Measurements from ENCODE around the gene CASP8.
A peak's percentile ranks its signal among the peaks of the same experiment; 100 is the strongest.

Gene CASP8

GRCh38 chr2:201260302-201260800, at the start of gene CASP8:
CASP8 (plus strand) TSS chr2:201260536; CDS start chr2:201266487, 5,951 bp downstream.
- no peak for TF ChIP-seq CTCF (conservative IDR thresholded peaks at IDR 0.05; ENCODE audit: low read depth, low read length)
- no peaks in the 10 kb centered on the region for H4K20me1 ChIP-seq (ENCODE audit: insufficient read depth)
- peak within 1 kb of the TSS; percentile 99 for H3K4me2 ChIP-seq
- no peaks in the 10 kb centered on the region for H3K36me3 ChIP-seq (ENCODE audit: insufficient read depth)
- H3K27ac ChIP-seq: peak within 1 kb of the TSS; percentile 96
- H3K27me3 ChIP-seq (ENCODE audit: insufficient read depth, low read depth): no peaks in the 10 kb centered on the region
- H3K4me1 ChIP-seq (ENCODE audit: low read depth, poor library complexity, severe bottlenecking): peaks cover 77% of the 10 kb centered on the region
- H3K4me3 ChIP-seq (IDR thresholded peaks at IDR 0.05; ENCODE audit: insufficient read depth, low read depth, low read length): peak within 1 kb of the TSS; percentile 37
- peak within 1 kb of the TSS; percentile 82 for H3K9ac ChIP-seq
- no peak within 1 kb of the TSS for H2AFZ ChIP-seq (ENCODE audit: low read depth)
- H3K79me2 ChIP-seq (ENCODE audit: insufficient read depth, low read depth): peaks cover 78% of the 10 kb centered on the region

- H4K20me1 ChIP-seq (ENCODE audit: insufficient read depth): no peaks in the 10 kb centered on the region
- H3K36me3 ChIP-seq (ENCODE audit: insufficient read depth): no peaks in the 10 kb centered on the region; the same call in 1 of the 2 replicates
- H3K4me3 ChIP-seq (IDR thresholded peaks at IDR 0.05; ENCODE audit: insufficient read depth, low read depth, low read length): no peak overlapping the region
- no peaks in the 10 kb centered on the region for H3K27me3 ChIP-seq (ENCODE audit: insufficient read depth, low read depth)
- H3K9ac ChIP-seq: no peak overlapping the region
- no peaks in the 10 kb centered on the region for H3K79me2 ChIP-seq (ENCODE audit: insufficient read depth, low read depth)
- H2AFZ ChIP-seq (ENCODE audit: low read depth): no peak overlapping the region
- TF ChIP-seq CTCF (conservative IDR thresholded peaks at IDR 0.05; ENCODE audit: low read depth, low read length): no peak
- H3K4me1 ChIP-seq (ENCODE audit: low read depth, poor library complexity, severe bottlenecking): peaks cover 50% of the 10 kb centered on the region
- no peak overlapping the region for H3K27ac ChIP-seq
- peak overlapping the region; percentile 16; the same call in 1 of the 2 replicates for H3K4me2 ChIP-seq
These were observed 44.4 kb upstream of the CASP8 start for GRCh38 chr2:201215963-201216362.

DNA sequence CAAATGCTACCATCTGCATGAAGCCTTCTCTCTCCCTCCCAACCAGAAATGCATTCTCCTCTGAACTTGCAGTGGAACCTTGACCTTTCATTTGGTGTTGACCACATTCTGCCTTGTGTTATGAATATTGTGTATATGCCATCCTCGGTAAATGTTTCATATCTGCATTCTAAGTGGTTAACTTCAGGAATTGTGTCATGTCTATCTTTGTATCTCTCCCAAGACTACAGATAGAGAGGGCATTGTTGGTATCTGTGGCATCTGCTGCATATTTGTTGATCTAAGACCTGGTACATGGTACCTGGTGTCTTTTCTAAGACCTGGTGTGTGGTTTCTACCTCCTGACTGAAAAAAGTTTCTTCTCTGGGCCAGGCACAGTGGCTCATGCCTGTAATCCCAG, 43.4 kb upstream of the CASP8 start:
- no peak for TF ChIP-seq CTCF (conservative IDR thresholded peaks at IDR 0.05; ENCODE audit: low read depth, low read length)
- Histone ChIP-seq H3K27me3 (ENCODE audit: insufficient read depth, low read depth) (no peaks in the 10 kb centered on the region), H3K4me2 (peak overlapping the region; percentile 16; the same call in 1 of the 2 replicates), H3K36me3 (ENCODE audit: insufficient read depth) (no peaks in the 10 kb centered on the region; the same call in 1 of the 2 replicates), H3K9ac (no peak overlapping the region), H3K79me2 (ENCODE audit: insufficient read depth, low read depth) (no peaks in the 10 kb centered on the region), H4K20me1 (ENCODE audit: insufficient read depth) (no peaks in the 10 kb centered on the region), H3K4me3 (IDR thresholded peaks at IDR 0.05; ENCODE audit: insufficient read depth, low read depth, low read length) (no peak overlapping the region), H2AFZ (ENCODE audit: low read depth) (no peak overlapping the region), H3K4me1 (ENCODE audit: low read depth, poor library complexity, severe bottlenecking) (peaks cover 59% of the 10 kb centered on the region), H3K27ac (peak overlapping the region; percentile 18; the same call in 1 of the 2 replicates)

- H3K36me3 ChIP-seq (ENCODE audit: insufficient read depth): no peaks in the 10 kb centered on the region; the same call in 1 of the 2 replicates
- peak overlapping the region; percentile 10; the same call in 1 of the 2 replicates for H3K4me2 ChIP-seq
- no peak overlapping the region for H3K9ac ChIP-seq
- no peak for TF ChIP-seq CTCF (conservative IDR thresholded peaks at IDR 0.05; ENCODE audit: low read depth, low read length)
- H3K79me2 ChIP-seq (ENCODE audit: insufficient read depth, low read depth): no peaks in the 10 kb centered on the region
- no peak overlapping the region for H3K4me3 ChIP-seq (IDR thresholded peaks at IDR 0.05; ENCODE audit: insufficient read depth, low read depth, low read length)
- peak overlapping the region; percentile 66; the same call in 1 of the 2 replicates for H3K27ac ChIP-seq
- H2AFZ ChIP-seq (ENCODE audit: low read depth): no peak overlapping the region
- H3K27me3 ChIP-seq (ENCODE audit: insufficient read depth, low read depth): no peaks in the 10 kb centered on the region
- H3K4me1 ChIP-seq (ENCODE audit: low read depth, poor library complexity, severe bottlenecking): peaks cover 78% of the 10 kb centered on the region
- H4K20me1 ChIP-seq (ENCODE audit: insufficient read depth): no peaks in the 10 kb centered on the region
These were observed 41.6 kb upstream of the CASP8 start for GRCh38 chr2:201218780-201219179.

All from KMS-11 (cell line).